ENCODE results near the gene EHBP1.
"Not testable (repeated sequence)": the region's sequence is repeated elsewhere in the genome, so short reads cannot be mapped to it uniquely, and the experiment has no call there.

EHBP1 gene

DNA sequence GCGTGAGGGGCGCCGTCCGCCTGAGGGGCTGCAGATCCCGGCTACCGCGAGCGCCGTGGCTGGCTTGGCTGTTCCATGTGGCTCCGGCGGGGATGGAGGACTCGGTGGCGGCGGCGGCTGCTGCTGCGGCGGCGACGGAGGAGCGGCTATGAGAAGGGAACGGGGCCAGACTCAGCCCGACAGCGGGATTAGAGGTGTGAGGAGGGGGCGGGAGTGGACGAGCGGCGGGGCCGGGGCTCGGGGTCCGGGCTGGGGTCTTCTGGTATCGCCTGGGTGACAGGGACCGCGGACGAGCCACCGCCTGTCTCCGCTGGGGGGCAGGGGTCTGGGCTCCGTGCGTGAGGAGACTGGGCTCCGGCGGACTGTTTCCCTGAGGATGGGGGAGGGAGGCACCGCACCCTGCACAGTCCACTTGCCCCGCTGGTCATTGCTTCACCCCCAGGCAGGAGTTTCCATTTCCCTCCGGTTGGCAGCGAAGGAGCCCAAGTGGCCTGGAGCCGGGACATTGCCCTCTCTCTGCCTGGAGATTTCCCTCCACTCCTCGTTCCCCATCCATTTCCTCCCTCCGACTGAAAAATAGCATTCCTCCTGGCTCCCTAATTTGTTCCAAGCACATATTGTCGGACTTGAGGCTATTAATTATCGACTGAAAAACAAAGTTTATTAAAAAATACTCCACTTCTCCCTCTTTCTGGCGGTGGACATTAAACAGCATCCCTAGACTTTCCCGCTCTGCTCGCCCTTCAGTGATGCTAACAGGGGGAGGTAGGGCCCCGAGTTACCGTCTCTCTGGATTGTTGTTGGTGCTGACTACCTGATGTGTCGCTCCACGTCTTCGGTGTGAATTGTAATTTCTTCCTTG lies 577 bp downstream of the EHBP1 start:
- Histone ChIP-seq H3K27me3 (ENCODE audit: control insufficient read depth, insufficient read depth, low read length) (no peaks in the 10 kb centered on the region), H3K4me1 (ENCODE audit: control insufficient read depth, insufficient read depth, low read length) (peaks cover 29% of the 10 kb centered on the region), H3K27ac (ENCODE audit: low read depth, low read length) (peak overlapping the region; percentile 65), H3K9ac (ENCODE audit: low read depth, low read length) (peak overlapping the region; percentile 43; the same call in 1 of the 2 replicates), H3K9me3 (ENCODE audit: control insufficient read depth, insufficient read depth, low read length) (no peaks in the 10 kb centered on the region), H3K36me3 (ENCODE audit: control insufficient read depth, insufficient read depth, low read length) (peaks cover 20% of the 10 kb centered on the region), H3K4me3 (ENCODE audit: low read depth, low read length) (peak overlapping the region; percentile 92)

DNA sequence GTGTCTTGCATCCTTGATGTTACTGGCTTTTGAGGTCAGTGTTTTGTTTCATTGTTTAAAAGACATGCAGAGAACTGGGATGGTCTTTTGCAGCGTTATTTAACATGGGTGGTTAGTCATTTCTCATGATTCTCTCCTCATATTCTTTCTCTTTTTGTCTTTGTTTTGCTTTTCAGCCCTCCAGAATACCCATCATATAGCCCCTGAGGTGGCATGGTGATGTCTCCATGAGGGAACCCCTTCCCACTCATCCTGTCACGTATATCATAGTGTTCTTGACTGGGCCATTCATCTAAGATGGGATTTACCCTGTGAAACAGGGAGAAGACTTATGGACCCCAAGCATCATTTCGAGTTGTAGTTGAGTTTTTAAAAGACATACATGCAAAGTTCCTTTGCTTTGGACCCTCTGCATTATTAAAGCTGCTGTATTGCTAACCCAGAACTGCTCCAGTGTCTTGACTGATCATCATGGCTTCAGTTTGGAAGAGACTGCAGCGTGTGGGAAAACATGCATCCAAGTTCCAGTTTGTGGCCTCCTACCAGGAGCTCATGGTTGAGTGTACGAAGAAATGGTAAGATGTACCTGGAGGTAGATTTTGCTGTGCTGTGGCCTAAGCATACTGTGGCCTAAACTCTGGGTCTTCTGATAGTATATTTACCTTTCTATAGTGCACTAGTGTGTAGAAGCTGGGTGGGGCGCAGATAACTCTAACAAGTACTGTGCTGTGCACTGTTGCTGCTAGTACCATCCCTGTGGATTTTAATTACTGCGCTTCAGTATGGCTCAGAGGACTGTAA lies 1.4 kb downstream of the EHBP1 start:
- H3K4me3 ChIP-seq (ENCODE audit: low read depth, low read length): peak overlapping the region; percentile 92
- H3K27ac ChIP-seq (ENCODE audit: low read depth, low read length): no peak overlapping the region
- H3K36me3 ChIP-seq (ENCODE audit: control insufficient read depth, insufficient read depth, low read length): peaks cover 26% of the 10 kb centered on the region
- no peak overlapping the region for H3K9ac ChIP-seq (ENCODE audit: low read depth, low read length)
- peaks cover 29% of the 10 kb centered on the region for H3K4me1 ChIP-seq (ENCODE audit: control insufficient read depth, insufficient read depth, low read length)
- no peaks in the 10 kb centered on the region for H3K27me3 ChIP-seq (ENCODE audit: control insufficient read depth, insufficient read depth, low read length)
- no peaks in the 10 kb centered on the region for H3K9me3 ChIP-seq (ENCODE audit: control insufficient read depth, insufficient read depth, low read length)

DNA sequence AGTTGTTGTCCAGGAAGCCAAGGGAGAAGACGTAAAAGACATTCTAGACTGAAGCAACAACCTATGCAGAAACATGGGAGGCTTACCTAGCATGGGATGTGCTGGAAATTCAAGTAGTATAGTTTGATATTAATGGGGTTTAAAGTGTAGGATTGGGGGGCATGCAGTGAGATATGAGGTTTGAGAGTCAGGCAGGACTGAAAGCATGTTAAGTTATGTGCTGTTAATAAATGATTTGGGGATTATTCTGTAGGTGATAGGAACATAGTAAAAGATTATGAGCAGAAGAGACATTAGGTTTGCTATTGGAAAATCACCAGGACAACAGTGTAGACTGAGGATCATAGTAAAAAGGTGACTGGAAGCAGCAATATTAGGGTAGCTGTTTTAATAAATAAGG lies 3.2 kb downstream of the EHBP1 start:
- no peaks in the 10 kb centered on the region for H3K27me3 ChIP-seq (ENCODE audit: control insufficient read depth, insufficient read depth, low read length)
- 0 out of 2 replicates have a peak overlapping the region, but pooled peaks have one; percentile 2 for H3K4me3 ChIP-seq (ENCODE audit: low read depth, low read length)
- H3K4me1 ChIP-seq (ENCODE audit: control insufficient read depth, insufficient read depth, low read length): peaks cover 29% of the 10 kb centered on the region
- no peak overlapping the region for H3K27ac ChIP-seq (ENCODE audit: low read depth, low read length)
- no peaks in the 10 kb centered on the region for H3K9me3 ChIP-seq (ENCODE audit: control insufficient read depth, insufficient read depth, low read length)
- H3K9ac ChIP-seq (ENCODE audit: low read depth, low read length): no peak overlapping the region
- peaks cover 26% of the 10 kb centered on the region for H3K36me3 ChIP-seq (ENCODE audit: control insufficient read depth, insufficient read depth, low read length)

- Histone ChIP-seq H3K4me1 (ENCODE audit: control insufficient read depth, insufficient read depth, low read length) (peaks cover 16% of the 10 kb centered on the region), H3K36me3 (ENCODE audit: control insufficient read depth, insufficient read depth, low read length) (peaks cover 29% of the 10 kb centered on the region), H3K9me3 (ENCODE audit: control insufficient read depth, insufficient read depth, low read length) (no peaks in the 10 kb centered on the region), H3K9ac (ENCODE audit: low read depth, low read length) (no peak overlapping the region), H3K27me3 (ENCODE audit: control insufficient read depth, insufficient read depth, low read length) (no peaks in the 10 kb centered on the region), H3K27ac (ENCODE audit: low read depth, low read length) (no peak overlapping the region), H3K4me3 (ENCODE audit: low read depth, low read length) (no peak overlapping the region)
Measured at GRCh38 chr2:62711832-62712494, 6.5 kb downstream of the EHBP1 start.

GRCh38 chr2:62713196-62713595 lies 7.7 kb downstream of the EHBP1 start:
- not testable (repeated sequence) for H3K4me3 ChIP-seq (ENCODE audit: low read depth, low read length); H3K27ac ChIP-seq (ENCODE audit: low read depth, low read length)
- H3K36me3 ChIP-seq (ENCODE audit: control insufficient read depth, insufficient read depth, low read length): peaks cover 23% of the 10 kb centered on the region

GRCh38 chr2:62713837-62714236 lies 8.3 kb downstream of the EHBP1 start:
- H3K4me1 ChIP-seq (ENCODE audit: control insufficient read depth, insufficient read depth, low read length): no peaks in the 10 kb centered on the region
- no peaks in the 10 kb centered on the region for H3K27me3 ChIP-seq (ENCODE audit: control insufficient read depth, insufficient read depth, low read length)
- H3K36me3 ChIP-seq (ENCODE audit: control insufficient read depth, insufficient read depth, low read length): peaks cover 20% of the 10 kb centered on the region
- H3K4me3 ChIP-seq (ENCODE audit: low read depth, low read length): no peak overlapping the region
- H3K27ac ChIP-seq (ENCODE audit: low read depth, low read length): no peak overlapping the region
- H3K9ac ChIP-seq (ENCODE audit: low read depth, low read length): no peak overlapping the region
- H3K9me3 ChIP-seq (ENCODE audit: control insufficient read depth, insufficient read depth, low read length): no peaks in the 10 kb centered on the region

More at GRCh38 chr2:62713196-62713595, 7.7 kb downstream of the EHBP1 start:
- not testable (repeated sequence) for H3K4me1 ChIP-seq (ENCODE audit: control insufficient read depth, insufficient read depth, low read length); H3K27me3 ChIP-seq (ENCODE audit: control insufficient read depth, insufficient read depth, low read length); H3K9ac ChIP-seq (ENCODE audit: low read depth, low read length); H3K9me3 ChIP-seq (ENCODE audit: control insufficient read depth, insufficient read depth, low read length)

DNA sequence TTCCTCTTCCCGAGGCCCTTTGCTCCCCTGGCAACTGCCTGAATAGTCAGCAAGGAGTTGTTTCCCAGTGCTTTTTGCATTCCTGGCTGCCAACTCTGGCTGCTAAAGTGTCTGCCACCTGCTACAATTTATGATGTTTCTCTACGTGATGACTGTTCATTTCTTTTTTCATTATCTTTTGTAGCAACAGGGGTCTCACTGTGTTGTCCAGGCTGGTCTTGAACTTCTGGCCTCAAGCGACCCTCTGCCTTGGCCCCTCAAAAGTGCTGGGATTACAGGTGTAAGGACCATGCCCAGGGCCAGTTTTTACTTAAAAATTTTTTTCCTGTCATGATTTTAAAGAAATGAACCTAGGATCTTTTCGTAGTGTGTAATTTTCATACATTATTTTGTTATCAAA lies 11.3 kb downstream of the EHBP1 start:
- no peaks in the 10 kb centered on the region for H3K27me3 ChIP-seq (ENCODE audit: control insufficient read depth, insufficient read depth, low read length)
- no peaks in the 10 kb centered on the region for H3K9me3 ChIP-seq (ENCODE audit: control insufficient read depth, insufficient read depth, low read length)
- no peaks in the 10 kb centered on the region for H3K4me1 ChIP-seq (ENCODE audit: control insufficient read depth, insufficient read depth, low read length)
- H3K27ac ChIP-seq (ENCODE audit: low read depth, low read length): no peak overlapping the region
- H3K9ac ChIP-seq (ENCODE audit: low read depth, low read length): no peak overlapping the region
- H3K4me3 ChIP-seq (ENCODE audit: low read depth, low read length): no peak overlapping the region
- peaks cover 4% of the 10 kb centered on the region; the same call in 1 of the 2 replicates for H3K36me3 ChIP-seq (ENCODE audit: control insufficient read depth, insufficient read depth, low read length)

GRCh38 chr2:62717503-62718081 lies 12.1 kb downstream of the EHBP1 start:
- Histone ChIP-seq H3K9me3 (ENCODE audit: control insufficient read depth, insufficient read depth, low read length) (no peaks in the 10 kb centered on the region), H3K27me3 (ENCODE audit: control insufficient read depth, insufficient read depth, low read length) (no peaks in the 10 kb centered on the region), H3K4me1 (ENCODE audit: control insufficient read depth, insufficient read depth, low read length) (no peaks in the 10 kb centered on the region), H3K9ac (ENCODE audit: low read depth, low read length) (no peak overlapping the region), H3K27ac (ENCODE audit: low read depth, low read length) (no peak overlapping the region), H3K36me3 (ENCODE audit: control insufficient read depth, insufficient read depth, low read length) (peaks cover 3% of the 10 kb centered on the region; the same call in 1 of the 2 replicates), H3K4me3 (ENCODE audit: low read depth, low read length) (no peak overlapping the region)

GRCh38 chr2:62718225-62718822 lies 12.8 kb downstream of the EHBP1 start:
- no peak overlapping the region for H3K4me3 ChIP-seq (ENCODE audit: low read depth, low read length)
- H3K36me3 ChIP-seq (ENCODE audit: control insufficient read depth, insufficient read depth, low read length): peaks cover 3% of the 10 kb centered on the region; the same call in 1 of the 2 replicates
- no peaks in the 10 kb centered on the region for H3K27me3 ChIP-seq (ENCODE audit: control insufficient read depth, insufficient read depth, low read length)
- H3K4me1 ChIP-seq (ENCODE audit: control insufficient read depth, insufficient read depth, low read length): no peaks in the 10 kb centered on the region
- no peak overlapping the region for H3K27ac ChIP-seq (ENCODE audit: low read depth, low read length)
- no peaks in the 10 kb centered on the region for H3K9me3 ChIP-seq (ENCODE audit: control insufficient read depth, insufficient read depth, low read length)
- no peak overlapping the region for H3K9ac ChIP-seq (ENCODE audit: low read depth, low read length)

DNA sequence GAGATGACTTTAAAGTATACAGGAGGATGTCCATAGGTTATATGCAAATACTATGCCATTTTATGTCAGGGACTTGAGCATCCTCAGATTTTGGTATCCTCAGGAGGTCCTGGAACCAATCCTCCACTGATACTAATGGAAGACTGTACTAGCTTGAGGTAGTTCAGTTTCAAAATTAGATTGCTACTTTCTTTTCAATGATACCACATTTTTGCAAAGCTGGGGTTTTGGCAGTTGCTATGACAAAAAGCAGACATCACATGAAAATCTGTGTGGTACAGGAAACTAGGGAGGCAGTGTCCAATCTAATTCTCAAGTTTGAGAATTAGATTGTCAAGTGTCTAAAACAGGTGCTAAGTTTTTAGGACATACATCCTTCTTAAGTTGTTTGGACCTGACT lies 14.2 kb downstream of the EHBP1 start:
- Histone ChIP-seq H3K4me1 (ENCODE audit: control insufficient read depth, insufficient read depth, low read length) (peaks cover 7% of the 10 kb centered on the region; the same call in 1 of the 2 replicates), H3K9ac (ENCODE audit: low read depth, low read length) (no peak overlapping the region), H3K27ac (ENCODE audit: low read depth, low read length) (no peak overlapping the region), H3K4me3 (ENCODE audit: low read depth, low read length) (no peak overlapping the region), H3K27me3 (ENCODE audit: control insufficient read depth, insufficient read depth, low read length) (no peaks in the 10 kb centered on the region), H3K9me3 (ENCODE audit: control insufficient read depth, insufficient read depth, low read length) (no peaks in the 10 kb centered on the region), H3K36me3 (ENCODE audit: control insufficient read depth, insufficient read depth, low read length) (peaks cover 3% of the 10 kb centered on the region; the same call in 1 of the 2 replicates)
